ENCODE measurements around the gene NNAT. TPM values are rescaled to one million over a fixed set of nuclear protein-coding genes. Genes with fewer than 3 reads are reported as not detected.
A peak's percentile ranks its signal among the peaks of the same experiment; 100 is the strongest.

The NNAT gene
- total and polyA plus RNA-seq, 2 donors (not counting 3 experiments of a cell fraction or from before 2014, with no cell fraction given): 2.3 to 32.9 TPM

DNA sequence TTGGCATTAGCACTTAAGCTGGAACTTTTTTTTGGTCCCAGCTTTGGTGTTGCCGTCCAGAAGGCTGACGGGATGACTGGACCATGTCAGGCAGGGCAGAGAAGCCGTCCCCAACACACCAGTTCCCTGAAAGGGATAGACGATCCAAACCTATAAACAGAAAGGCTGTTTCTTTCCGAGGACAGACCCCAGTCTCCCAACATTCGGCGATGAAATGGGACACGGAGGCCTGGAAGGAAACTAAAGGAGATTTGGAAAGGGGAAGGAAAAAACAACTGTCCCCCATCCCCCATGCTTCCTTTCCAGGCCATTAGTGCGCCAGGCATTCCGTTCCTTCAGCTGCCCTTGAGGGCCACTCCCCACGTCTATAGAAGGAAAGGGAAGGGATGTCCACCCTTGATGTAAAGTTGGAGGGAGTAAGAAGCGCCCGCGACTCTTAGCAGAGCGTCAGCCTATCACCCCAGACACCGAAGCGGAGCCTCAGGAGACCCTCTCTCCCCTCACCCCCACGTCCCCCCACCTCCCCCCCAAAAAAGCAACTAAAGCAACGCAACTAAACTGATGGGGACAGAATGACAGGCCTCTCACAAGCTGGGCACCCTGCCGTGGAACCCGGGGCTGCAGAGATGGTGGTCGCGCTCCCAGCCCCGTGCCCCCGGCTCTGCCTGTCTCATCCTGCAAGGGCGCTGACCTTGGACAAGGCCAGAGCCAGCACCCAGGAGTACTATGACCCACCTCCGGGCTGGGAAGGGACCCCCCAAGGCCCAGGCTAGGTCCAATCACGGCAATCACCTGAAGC is 6.0 kb downstream of the NNAT start:
- Histone ChIP-seq H3K79me2 (ENCODE audit: control insufficient read depth, insufficient read depth, low read length) (peaks cover 52% of the 10 kb centered on the region), H3K27me3 (ENCODE audit: control insufficient read depth in 2 of 2, insufficient read depth in 2 of 2, low read length in 2 of 2) (no peaks in the 10 kb centered on the region), H3K27ac (ENCODE audit: insufficient read depth, low read depth, low read length) (peak overlapping the region; percentile 99), H3K36me3 (ENCODE audit: control insufficient read depth in 2 of 2, extremely low read depth in 1 of 2, insufficient read depth in 2 of 2, low read length in 2 of 2) (peaks cover 0 to 2% of the 10 kb centered on the region in 2 experiments), H3K4me2 (ENCODE audit: insufficient read depth, low read length) (peak overlapping the region; percentile 96), H2AFZ (ENCODE audit: low read depth, low read length) (peak overlapping the region; percentile 89), H4K20me1 (replicated peaks; ENCODE audit: control insufficient read depth, extremely low read depth, insufficient read depth, low read length) (peaks cover 3% of the 10 kb centered on the region), H3K9me1 (replicated peaks; ENCODE audit: control insufficient read depth, extremely low read depth, insufficient read depth, low read length) (no peaks in the 10 kb centered on the region), H3K4me3 (replicated peaks in 1 of 3; ENCODE audit: insufficient read depth in 1 of 3, low read depth in 1 of 3, low read length in 3 of 3) (peak overlapping the region; percentile 69 to 96 (median 94)), H3K4me1 (ENCODE audit: control insufficient read depth, extremely low read depth, insufficient read depth, low read length) (peaks cover 25% of the 10 kb centered on the region), H3K9ac (replicated peaks; ENCODE audit: extremely low read depth, insufficient read depth, low read length) (peak overlapping the region; percentile 98), H3K9me3 (replicated peaks; ENCODE audit: control insufficient read depth, insufficient read depth, low read length) (no peaks in the 10 kb centered on the region)
- ChIA-PET CTCF (interaction anchor here (0.7 to 1.5 kb wide), 4 partner anchors 12 to 331 kb away, joined by 3 to 6 read pairs (median 4); no protein-coding TSS in a partner anchor), POLR2A (no interaction called here)
- intact Hi-C loops (cut with micrococcal nuclease) (loop anchor here (1.0 to 2.0 kb wide), 2 partner anchors 8 to 144 kb away; no protein-coding TSS in a partner anchor), dilution Hi-C loops (cut with MboI; ENCODE audit: extremely low pct_ligation_motif_present, low sequenced_read_pairs) (no loop called here)
- no peak for FAIRE-seq
- BruUV-seq (replicated peaks): TSS peak; percentile 59
- no peak for DNase-seq (ENCODE audit: low read depth, low spot score)
- TF ChIP-seq POLR2A (IDR thresholded peaks at IDR 0.05; ENCODE audit: low read depth, low read length) (no peak), GATA2 (IDR thresholded peaks at IDR 0.05; ENCODE audit: insufficient read depth, insufficient read length, low read depth, low read length) (no peak), POLR2AphosphoS5 (IDR thresholded peaks at IDR 0.05; ENCODE audit: insufficient read depth, low read depth, low read length) (no peak), FOS (IDR thresholded peaks at IDR 0.05; ENCODE audit: borderline replicate concordance, insufficient read depth, low read length) (no peak), JUN (IDR thresholded peaks at IDR 0.05; ENCODE audit: borderline replicate concordance, insufficient read depth, insufficient read length, low read depth) (no peak), EZH2 (IDR thresholded peaks at IDR 0.05; ENCODE audit: borderline replicate concordance, low read depth, low read length, severe bottlenecking) (no peak), MYC (IDR thresholded peaks at IDR 0.05; ENCODE audit: low read depth, low read length) (no peak)
- TF ChIP-seq, protein P1, sequence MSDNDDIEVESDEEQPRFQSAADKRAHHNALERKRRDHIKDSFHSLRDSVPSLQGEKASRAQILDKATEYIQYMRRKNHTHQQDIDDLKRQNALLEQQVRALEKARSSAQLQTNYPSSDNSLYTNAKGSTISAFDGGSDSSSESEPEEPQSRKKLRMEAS (IDR thresholded peaks at IDR 0.05; ENCODE audit: insufficient read depth, insufficient read length): no peak
- TF ChIP-seq, protein P2, sequence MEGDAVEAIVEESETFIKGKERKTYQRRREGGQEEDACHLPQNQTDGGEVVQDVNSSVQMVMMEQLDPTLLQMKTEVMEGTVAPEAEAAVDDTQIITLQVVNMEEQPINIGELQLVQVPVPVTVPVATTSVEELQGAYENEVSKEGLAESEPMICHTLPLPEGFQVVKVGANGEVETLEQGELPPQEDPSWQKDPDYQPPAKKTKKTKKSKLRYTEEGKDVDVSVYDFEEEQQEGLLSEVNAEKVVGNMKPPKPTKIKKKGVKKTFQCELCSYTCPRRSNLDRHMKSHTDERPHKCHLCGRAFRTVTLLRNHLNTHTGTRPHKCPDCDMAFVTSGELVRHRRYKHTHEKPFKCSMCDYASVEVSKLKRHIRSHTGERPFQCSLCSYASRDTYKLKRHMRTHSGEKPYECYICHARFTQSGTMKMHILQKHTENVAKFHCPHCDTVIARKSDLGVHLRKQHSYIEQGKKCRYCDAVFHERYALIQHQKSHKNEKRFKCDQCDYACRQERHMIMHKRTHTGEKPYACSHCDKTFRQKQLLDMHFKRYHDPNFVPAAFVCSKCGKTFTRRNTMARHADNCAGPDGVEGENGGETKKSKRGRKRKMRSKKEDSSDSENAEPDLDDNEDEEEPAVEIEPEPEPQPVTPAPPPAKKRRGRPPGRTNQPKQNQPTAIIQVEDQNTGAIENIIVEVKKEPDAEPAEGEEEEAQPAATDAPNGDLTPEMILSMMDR (IDR thresholded peaks at IDR 0.05; ENCODE audit: extremely low read depth in 1 of 2, insufficient read depth in 1 of 2, low read depth in 1 of 2, low read length in 2 of 2): no peak

Data from endothelial cell of umbilical vein (primary cell).